GM12873 (cell line): Measurements from ENCODE around the gene EFNA5.

Experiments used
- CTCF ChIP-seq: IDR thresholded peaks from 2 replicates; pipeline ENCODE4 v1.5.1; 2012; ENCODE audit warnings: low read depth, mild to moderate bottlenecking, moderate library complexity, low read length, control low read depth; ENCODE audit not compliant: insufficient read depth; ENCODE audit errors: missing control alignments

The EFNA5 gene

GRCh38 chr5:107404595-107405374 is 266.0 kb downstream of the EFNA5 start:
- no peak for TF ChIP-seq CTCF

GRCh38 chr5:107403228-107403953 is 267.3 kb downstream of the EFNA5 start:
- no peak for TF ChIP-seq CTCF

GRCh38 chr5:107402434-107403227 is 268.1 kb downstream of the EFNA5 start:
- no peak for TF ChIP-seq CTCF

GRCh38 chr5:107401470-107402122 is 269.1 kb downstream of the EFNA5 start:
- TF ChIP-seq CTCF, result no peak

- TF ChIP-seq CTCF, result no peak
Observed at GRCh38 chr5:107400328-107400727, 270.4 kb downstream of the EFNA5 start.

DNA sequence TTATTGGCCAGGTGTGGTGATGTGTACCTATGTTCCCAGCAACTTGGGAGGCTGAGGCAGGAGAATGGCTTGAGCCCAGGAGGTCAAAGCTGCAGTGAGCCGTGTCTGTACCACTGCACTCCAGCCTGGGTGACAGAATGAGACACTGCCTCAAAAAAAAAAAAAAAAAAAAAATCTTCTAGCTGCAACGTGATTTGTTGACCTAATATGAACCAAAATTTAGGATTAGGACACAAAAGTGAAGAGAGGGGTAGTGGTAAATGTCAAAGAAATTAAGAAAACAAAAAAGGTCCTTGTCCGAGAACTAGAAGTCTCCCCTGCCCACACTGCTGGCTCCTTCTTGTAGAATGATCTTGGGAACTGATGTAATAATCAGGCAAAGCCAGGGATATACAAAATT is 272.0 kb downstream of the EFNA5 start:
- TF ChIP-seq CTCF, result no peak
